ENCODE measurements around the gene BCAN. TPM values are rescaled to one million over a fixed set of nuclear protein-coding genes. Genes with fewer than 3 reads are reported as not detected.
"Not testable (repeated sequence)": the region's sequence is repeated elsewhere in the genome, so short reads cannot be mapped to it uniquely, and the experiment has no call there.

The BCAN gene
- total RNA-seq, 5 donors from 2014 or later (not counting 1 experiment from before 2014, with no cell fraction given): not detected

DNA sequence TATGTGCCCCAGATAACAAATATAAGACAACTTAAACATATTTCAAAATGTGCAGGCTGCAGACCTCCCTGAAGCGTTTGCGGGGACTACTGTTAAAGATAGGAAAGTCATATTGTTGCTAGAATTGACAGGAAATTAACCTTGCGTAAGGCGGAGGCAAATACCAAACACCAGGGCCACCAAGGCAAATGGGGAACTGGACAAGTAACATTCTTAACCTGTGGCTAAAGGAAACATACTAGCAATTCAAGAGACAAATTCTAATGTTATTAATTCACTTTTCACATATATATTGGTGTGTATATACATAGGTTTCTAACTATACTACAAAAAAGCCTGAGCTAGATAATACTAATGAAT, 15.9 kb upstream of the BCAN start:
- POLR2A ChIA-PET: no interaction called here

DNA sequence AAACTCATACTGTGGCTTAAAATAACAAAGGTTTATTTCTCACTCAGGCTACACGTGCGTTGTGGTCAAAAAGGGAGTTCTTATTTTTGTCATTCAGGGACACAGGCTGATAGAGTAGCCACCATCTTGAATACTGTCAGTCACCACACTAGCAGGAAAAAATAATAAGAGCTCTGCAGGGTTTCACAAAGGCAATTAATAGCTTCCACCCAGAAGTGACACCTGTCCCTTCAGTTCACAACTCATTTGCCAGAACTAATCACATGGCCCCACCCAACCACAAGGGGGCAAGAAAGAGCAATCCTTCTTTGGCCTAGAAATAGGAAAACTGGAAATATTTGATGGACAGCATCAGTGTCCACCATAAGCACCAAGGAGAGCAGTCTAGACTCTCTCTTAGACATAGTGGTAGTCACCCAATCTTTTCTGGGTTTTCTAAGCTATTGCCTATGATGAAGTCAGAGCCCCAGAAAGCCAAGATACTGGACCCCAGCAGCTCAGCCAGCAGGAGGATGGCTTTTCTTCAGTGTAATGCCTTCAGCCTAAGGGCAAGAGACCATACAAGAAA, 14.5 kb upstream of the BCAN start:
- H3K4me3 ChIP-seq (ENCODE audit: control insufficient read depth in 1 of 2, extremely low read depth in 1 of 2, low read length in 1 of 2): no peak overlapping the region
- peaks cover 0 to 24% of the 10 kb centered on the region in 2 experiments for H3K4me1 ChIP-seq (ENCODE audit: control insufficient read depth in 1 of 2, extremely low read depth in 1 of 2, insufficient read depth in 2 of 2, low read length in 2 of 2)
- CTCF ChIA-PET: interaction anchor here (0.6 to 1.5 kb wide), 19 partner anchors 14 to 683 kb away, joined by 3 to 10 read pairs (median 4); partner anchors contain the start of genes BCAN (in 1 of the 2) and NES (in 1 of the 2)
- H3K9me3 Mint-ChIP-seq: no peaks in the 10 kb centered on the region
- peak in 1 of 4 experiments; percentile 40 for ATAC-seq (replicated peaks in 1 of 4)
- no peak overlapping the region for H3K27ac Mint-ChIP-seq
- POLR2A ChIA-PET: no interaction called here
- DNase-seq: peak in 6 of 35 experiments; percentile 14 to 64 (median 27)
- no CpG with 5 or more reads among the region's 2 CpGs for WGBS (ENCODE audit: insufficient coverage)
- no peaks in the 10 kb centered on the region for H3K36me3 ChIP-seq (ENCODE audit: control insufficient read depth in 2 of 2, extremely low read depth in 1 of 2, insufficient read depth in 1 of 2, low read length in 1 of 2)
- H3K4me1 Mint-ChIP-seq: peaks cover 13 to 17% (median 14%) of the 10 kb centered on the region in 3 donors
- no peaks in the 10 kb centered on the region for H3K36me3 Mint-ChIP-seq
- H3K27ac ChIP-seq (ENCODE audit: low read length): no peak overlapping the region
- no peak overlapping the region for H3K4me3 Mint-ChIP-seq
- H3K9me3 ChIP-seq: no peaks in the 10 kb centered on the region
- peaks cover 44 to 60% of the 10 kb centered on the region in 2 donors for H3K27me3 Mint-ChIP-seq
- peaks cover 13 to 63% of the 10 kb centered on the region in 2 experiments for H3K27me3 ChIP-seq (replicated peaks in 1 of 2; ENCODE audit: control insufficient read depth in 2 of 2, extremely low read depth in 1 of 2, insufficient read depth in 2 of 2, low read length in 1 of 2)

More for the DNA sequence above, 15.9 kb upstream of the BCAN start:
- WGBS (ENCODE audit: insufficient coverage): no CpG with 5 or more reads among the region's 4 CpGs
- Histone ChIP-seq H3K4me1 (ENCODE audit: control insufficient read depth in 1 of 2, extremely low read depth in 1 of 2, insufficient read depth in 2 of 2, low read length in 2 of 2) (peaks cover 0 to 24% of the 10 kb centered on the region in 2 experiments), H3K9me3 (no peaks in the 10 kb centered on the region), H3K36me3 (ENCODE audit: control insufficient read depth in 2 of 2, extremely low read depth in 1 of 2, insufficient read depth in 1 of 2, low read length in 1 of 2) (no peaks in the 10 kb centered on the region), H3K27me3 (replicated peaks in 1 of 2; ENCODE audit: control insufficient read depth in 2 of 2, extremely low read depth in 1 of 2, insufficient read depth in 2 of 2, low read length in 1 of 2) (peaks cover 14 to 61% of the 10 kb centered on the region in 2 experiments), H3K27ac (ENCODE audit: low read length) (no peak overlapping the region), H3K4me3 (ENCODE audit: control insufficient read depth in 1 of 2, extremely low read depth in 1 of 2, low read length in 1 of 2) (peak overlapping the region in 1 of 2 donors; percentile 60)
- peak overlapping the region in 1 of 2 donors; percentile 15 for H3K27ac Mint-ChIP-seq
- H3K9me3 Mint-ChIP-seq: no peaks in the 10 kb centered on the region
- H3K36me3 Mint-ChIP-seq: no peaks in the 10 kb centered on the region
- H3K4me1 Mint-ChIP-seq: peaks cover 13 to 17% (median 14%) of the 10 kb centered on the region in 3 donors
- ATAC-seq (replicated peaks in 1 of 4): no peak
- DNase-seq: no peak
- peak overlapping the region in 2 of 3 donors; percentile 67 to 69 for H3K4me3 Mint-ChIP-seq
- CTCF ChIA-PET: interaction anchor here (0.5 to 1.4 kb wide), 9 partner anchors 9 to 483 kb away, joined by 3 to 5 read pairs (median 4); partner anchors contain the start of gene NES (in 1 of the 2)
- peaks cover 47 to 60% of the 10 kb centered on the region in 2 donors for H3K27me3 Mint-ChIP-seq

DNA sequence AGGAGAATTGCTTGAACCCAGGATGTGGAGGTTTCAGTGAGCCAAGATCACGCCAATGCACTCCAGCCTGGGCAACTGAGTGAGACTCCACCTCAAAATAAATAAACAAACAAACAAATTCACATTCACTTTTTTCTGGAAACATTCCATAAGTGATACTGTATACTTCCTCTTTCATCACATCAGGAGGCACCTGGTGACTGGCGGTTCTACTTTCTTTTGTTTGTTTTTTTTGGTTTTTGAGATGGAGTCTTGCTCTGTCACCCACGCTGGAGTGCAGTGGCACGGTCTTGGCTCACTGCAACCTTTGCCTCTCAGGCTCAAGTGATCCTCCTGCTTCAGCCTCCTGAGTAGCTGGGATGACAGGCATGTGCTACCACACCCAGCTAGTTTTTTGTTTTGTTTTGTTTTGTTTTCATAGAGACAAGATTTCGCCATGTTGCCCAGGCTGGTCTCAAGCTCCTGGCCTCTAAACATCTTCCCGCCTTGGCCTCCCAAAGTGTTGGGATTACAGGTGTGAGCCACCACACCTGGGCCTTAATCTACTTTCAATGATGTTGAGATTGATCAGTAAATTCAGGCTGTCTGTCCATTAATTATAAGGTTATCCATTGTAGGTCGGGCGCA, 12.0 kb upstream of the BCAN start:
- H3K4me1 ChIP-seq (ENCODE audit: control insufficient read depth in 1 of 2, extremely low read depth in 1 of 2, insufficient read depth in 2 of 2, low read length in 2 of 2): peaks cover 0 to 11% of the 10 kb centered on the region in 2 experiments
- DNase-seq (no peak), ATAC-seq (replicated peaks in 1 of 4) (no peak)
- H3K27ac ChIP-seq (ENCODE audit: low read length): no peak overlapping the region
- H3K4me1 Mint-ChIP-seq: peaks cover 8 to 10% (median 9%) of the 10 kb centered on the region in 3 donors
- CTCF ChIA-PET: no interaction called here
- H3K36me3 Mint-ChIP-seq: no peaks in the 10 kb centered on the region
- H3K9me3 Mint-ChIP-seq: no peaks in the 10 kb centered on the region
- no peaks in the 10 kb centered on the region for H3K36me3 ChIP-seq (ENCODE audit: control insufficient read depth in 2 of 2, extremely low read depth in 1 of 2, insufficient read depth in 1 of 2, low read length in 1 of 2)
- H3K9me3 ChIP-seq: no peaks in the 10 kb centered on the region
- no peak overlapping the region for H3K27ac Mint-ChIP-seq
- no CpG with 5 or more reads among the region's 8 CpGs for WGBS (ENCODE audit: insufficient coverage)
- H3K27me3 Mint-ChIP-seq: peaks cover 49 to 63% of the 10 kb centered on the region in 2 donors
- H3K27me3 ChIP-seq (replicated peaks in 1 of 2; ENCODE audit: control insufficient read depth in 2 of 2, extremely low read depth in 1 of 2, insufficient read depth in 2 of 2, low read length in 1 of 2): peaks cover 3 to 53% of the 10 kb centered on the region in 2 experiments
- no peak overlapping the region for H3K4me3 Mint-ChIP-seq
- POLR2A ChIA-PET: no interaction called here
- no peak overlapping the region for H3K4me3 ChIP-seq (ENCODE audit: control insufficient read depth in 1 of 2, extremely low read depth in 1 of 2, low read length in 1 of 2)

DNA sequence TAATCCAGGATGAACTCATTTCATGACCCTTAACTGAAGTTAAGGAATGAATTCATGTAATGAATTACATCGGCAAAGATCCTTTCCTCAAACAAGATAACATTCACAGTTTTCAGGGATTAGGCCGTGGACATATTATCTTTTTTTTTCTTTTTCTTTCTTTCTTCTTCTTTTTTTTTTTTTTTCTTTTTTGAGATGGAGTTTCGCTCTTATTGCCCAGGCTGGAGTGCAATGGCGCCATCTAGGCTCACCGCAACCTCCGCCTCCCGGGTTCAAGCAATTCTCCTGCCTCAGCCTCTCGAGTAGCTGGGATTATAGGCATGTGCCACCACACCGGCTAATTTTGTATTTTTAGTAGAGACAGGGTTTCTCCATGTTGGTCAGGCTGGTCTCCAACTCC, 10.8 kb upstream of the BCAN start:
- WGBS (ENCODE audit: insufficient coverage): 87% methylated on average over 3 of the region's 9 CpGs

DNA sequence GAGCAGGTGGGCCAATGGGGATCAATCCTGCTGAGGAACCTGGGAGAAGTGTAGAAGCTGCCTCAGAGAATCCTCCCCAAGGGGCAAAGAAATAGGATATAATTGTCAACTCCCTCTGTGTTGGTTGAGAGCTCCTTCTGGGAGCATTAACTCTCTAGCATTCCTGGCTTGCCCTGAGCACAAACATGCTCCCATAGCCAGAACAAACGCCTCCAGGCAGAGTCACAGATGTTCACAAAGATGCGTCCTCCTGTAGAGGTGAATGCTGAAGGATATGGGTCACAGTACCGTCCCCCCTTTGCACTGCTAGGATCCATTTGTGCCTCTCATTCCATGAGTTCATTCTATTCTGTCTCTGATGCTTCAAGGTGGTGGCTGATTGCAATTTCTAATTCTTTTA, 9.6 kb upstream of the BCAN start:
- no peak overlapping the region for H3K4me3 ChIP-seq (ENCODE audit: control insufficient read depth in 1 of 2, extremely low read depth in 1 of 2, low read length in 1 of 2)
- no peak for ATAC-seq (replicated peaks in 1 of 4)
- H3K9me3 ChIP-seq: no peaks in the 10 kb centered on the region
- WGBS (ENCODE audit: insufficient coverage): no CpG with 5 or more reads among the region's 3 CpGs
- H3K27ac ChIP-seq (ENCODE audit: low read length): no peak overlapping the region
- H3K36me3 Mint-ChIP-seq: no peaks in the 10 kb centered on the region
- peaks cover 3 to 54% of the 10 kb centered on the region in 2 experiments for H3K27me3 ChIP-seq (replicated peaks in 1 of 2; ENCODE audit: control insufficient read depth in 2 of 2, extremely low read depth in 1 of 2, insufficient read depth in 2 of 2, low read length in 1 of 2)
- H3K27ac Mint-ChIP-seq: no peak overlapping the region
- no peaks in the 10 kb centered on the region for H3K4me1 Mint-ChIP-seq
- ChIA-PET CTCF (no interaction called here), POLR2A (no interaction called here)
- H3K4me1 ChIP-seq (ENCODE audit: control insufficient read depth in 1 of 2, extremely low read depth in 1 of 2, insufficient read depth in 2 of 2, low read length in 2 of 2): no peaks in the 10 kb centered on the region
- no peak for DNase-seq
- no peaks in the 10 kb centered on the region for H3K9me3 Mint-ChIP-seq
- H3K36me3 ChIP-seq (ENCODE audit: control insufficient read depth in 2 of 2, extremely low read depth in 1 of 2, insufficient read depth in 1 of 2, low read length in 1 of 2): no peaks in the 10 kb centered on the region
- H3K4me3 Mint-ChIP-seq: no peak overlapping the region
- H3K27me3 Mint-ChIP-seq: peaks cover 50 to 62% of the 10 kb centered on the region in 2 donors

More for the DNA sequence above, 10.8 kb upstream of the BCAN start:
- H3K27me3 ChIP-seq (replicated peaks in 1 of 2; ENCODE audit: control insufficient read depth in 2 of 2, extremely low read depth in 1 of 2, insufficient read depth in 2 of 2, low read length in 1 of 2): peaks cover 3 to 50% of the 10 kb centered on the region in 2 experiments
- H3K4me1 Mint-ChIP-seq; ATAC-seq (replicated peaks in 1 of 4); H3K36me3 Mint-ChIP-seq; H3K4me3 ChIP-seq (ENCODE audit: control insufficient read depth in 1 of 2, extremely low read depth in 1 of 2, low read length in 1 of 2); H3K27ac Mint-ChIP-seq; POLR2A ChIA-PET; H3K9me3 Mint-ChIP-seq; H3K27ac ChIP-seq (ENCODE audit: low read length); DNase-seq; H3K4me1 ChIP-seq (ENCODE audit: control insufficient read depth in 1 of 2, extremely low read depth in 1 of 2, insufficient read depth in 2 of 2, low read length in 2 of 2); H3K9me3 ChIP-seq; H3K36me3 ChIP-seq (ENCODE audit: control insufficient read depth in 2 of 2, extremely low read depth in 1 of 2, insufficient read depth in 1 of 2, low read length in 1 of 2); H3K4me3 Mint-ChIP-seq: not testable (repeated sequence)
- H3K27me3 Mint-ChIP-seq: peaks cover 48 to 58% of the 10 kb centered on the region in 2 donors
- CTCF ChIA-PET: interaction anchor here (0.6 to 0.7 kb wide), 3 partner anchors 9 to 245 kb away, joined by 3 to 10 read pairs (median 3); no protein-coding TSS in a partner anchor

DNA sequence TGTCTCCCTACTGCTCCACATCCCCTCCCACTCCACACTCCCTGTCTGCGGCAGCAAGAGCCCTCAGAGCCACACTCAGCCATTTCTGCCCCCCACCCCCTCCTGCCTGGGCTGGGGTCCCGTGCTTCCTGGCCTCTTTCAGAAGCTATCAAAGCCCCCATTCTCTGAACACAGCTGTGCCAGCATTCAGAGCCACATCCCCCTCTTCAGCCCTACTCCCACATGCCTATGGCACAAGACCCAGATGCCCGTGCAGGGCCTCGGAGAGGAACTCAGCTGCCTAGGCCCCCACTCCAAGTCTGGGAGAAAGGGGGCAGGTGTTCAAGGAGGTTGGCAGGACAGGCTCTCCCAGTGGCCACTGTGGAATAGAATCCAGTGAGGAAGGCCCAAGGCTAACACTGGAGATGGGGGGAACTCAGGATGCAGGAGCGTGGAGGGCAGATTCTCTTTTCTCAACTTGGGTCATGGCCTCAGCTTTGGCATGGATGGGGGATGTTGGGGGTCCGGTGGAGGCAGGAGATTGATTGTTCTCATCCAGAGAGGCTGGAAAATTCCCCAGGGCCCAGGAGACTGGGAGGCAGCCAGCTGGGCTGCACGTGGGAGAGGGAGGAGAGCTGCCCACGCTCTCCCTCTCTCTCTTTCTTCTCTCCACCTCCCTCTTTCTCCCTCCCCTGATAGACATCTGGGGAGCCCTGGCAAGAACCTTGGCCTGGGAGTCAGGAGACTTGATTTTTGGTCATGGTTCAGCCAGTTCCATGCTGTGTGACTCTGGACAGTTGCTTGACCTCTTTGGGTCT, 3.5 kb upstream of the BCAN start:
- Histone ChIP-seq H3K27me3 (replicated peaks in 1 of 2; ENCODE audit: control insufficient read depth in 2 of 2, extremely low read depth in 1 of 2, insufficient read depth in 2 of 2, low read length in 1 of 2) (peaks cover 12 to 89% of the 10 kb centered on the region in 2 experiments), H3K36me3 (ENCODE audit: control insufficient read depth in 2 of 2, extremely low read depth in 1 of 2, insufficient read depth in 1 of 2, low read length in 1 of 2) (no peaks in the 10 kb centered on the region), H3K4me1 (ENCODE audit: control insufficient read depth in 1 of 2, extremely low read depth in 1 of 2, insufficient read depth in 2 of 2, low read length in 2 of 2) (peaks cover 9 to 26% of the 10 kb centered on the region in 2 experiments), H3K4me3 (ENCODE audit: control insufficient read depth in 1 of 2, extremely low read depth in 1 of 2, low read length in 1 of 2) (no peak overlapping the region), H3K9me3 (no peaks in the 10 kb centered on the region), H3K27ac (ENCODE audit: low read length) (no peak overlapping the region)
- Mint-ChIP-seq H3K4me1 (peaks cover 15 to 23% (median 22%) of the 10 kb centered on the region in 3 donors), H3K9me3 (no peaks in the 10 kb centered on the region), H3K27ac (no peak overlapping the region), H3K27me3 (peaks cover 66 to 76% of the 10 kb centered on the region in 2 donors), H3K4me3 (no peak overlapping the region), H3K36me3 (no peaks in the 10 kb centered on the region)
- CTCF ChIA-PET: interaction anchor here in 1 of 2 donors (0.7 kb wide), 1 partner anchor 123 kb away, joined by 3 read pairs; no protein-coding TSS in a partner anchor
- WGBS (ENCODE audit: insufficient coverage): 60% methylated on average over 2 of the region's 8 CpGs
- DNase-seq (no peak), ATAC-seq (replicated peaks in 1 of 4) (no peak)
- POLR2A ChIA-PET: interaction anchor here in 1 of 2 donors (0.5 to 0.6 kb wide), 2 partner anchors 77 to 343 kb away, joined by 3 to 4 read pairs; no protein-coding TSS in a partner anchor

Data from T-cell (primary cell).